NOMO-1 treated with DMSO at 0.1 percent for 48 hours (cell line): Measurements from ENCODE around the gene PAFAH1B2.

Source experiments
- DNase-seq: peaks from one replicate; lab custom pipeline; 2025; ENCODE audit not compliant: unreplicated experiment; lab: John Stamatoyannopoulos, UW

The PAFAH1B2 gene

GRCh38 chr11:117220568-117220967 lies 76.5 kb downstream of the PAFAH1B2 start:
- DNase-seq: no peak

GRCh38 chr11:117220999-117221774 lies 77.1 kb downstream of the PAFAH1B2 start:
- no peak for DNase-seq

GRCh38 chr11:117221775-117222517 lies 77.9 kb downstream of the PAFAH1B2 start:
- DNase-seq: no peak

DNA sequence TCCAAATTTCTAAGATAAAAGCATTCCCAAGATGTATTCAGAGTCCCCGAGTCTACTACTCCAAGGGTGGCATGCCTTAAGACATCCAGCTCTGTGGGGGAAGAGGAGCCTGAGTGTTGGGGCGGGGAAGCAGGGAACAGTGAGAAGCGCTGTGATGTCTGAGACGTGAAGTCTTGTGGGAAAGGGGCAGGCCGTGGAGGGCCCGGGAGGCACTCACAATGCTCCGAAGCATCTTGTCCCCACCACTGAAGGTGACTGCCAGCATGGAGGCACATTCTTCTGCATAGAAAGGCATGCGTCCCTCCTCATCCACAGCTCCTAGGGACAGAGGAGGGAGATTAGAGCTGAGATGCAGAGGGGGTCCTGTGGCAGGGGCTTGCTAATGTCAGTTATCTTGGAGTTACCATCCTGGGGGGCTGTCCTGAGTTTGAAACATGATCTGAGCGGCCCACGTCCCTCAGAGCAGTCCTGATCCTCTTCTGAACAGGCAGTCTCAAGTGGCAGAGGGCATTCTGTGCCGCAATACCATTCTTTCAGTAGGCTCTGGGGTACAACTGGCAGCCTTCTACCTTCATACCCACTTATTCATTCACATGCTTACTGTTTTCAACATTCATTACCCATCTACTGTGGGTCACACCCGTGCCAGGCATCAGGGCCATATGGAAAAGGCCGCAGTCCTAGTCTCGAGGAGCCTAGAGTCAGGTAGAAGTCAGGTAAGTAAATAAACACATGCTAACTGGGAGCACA lies 79.1 kb downstream of the PAFAH1B2 start:
- no peak for DNase-seq

DNA sequence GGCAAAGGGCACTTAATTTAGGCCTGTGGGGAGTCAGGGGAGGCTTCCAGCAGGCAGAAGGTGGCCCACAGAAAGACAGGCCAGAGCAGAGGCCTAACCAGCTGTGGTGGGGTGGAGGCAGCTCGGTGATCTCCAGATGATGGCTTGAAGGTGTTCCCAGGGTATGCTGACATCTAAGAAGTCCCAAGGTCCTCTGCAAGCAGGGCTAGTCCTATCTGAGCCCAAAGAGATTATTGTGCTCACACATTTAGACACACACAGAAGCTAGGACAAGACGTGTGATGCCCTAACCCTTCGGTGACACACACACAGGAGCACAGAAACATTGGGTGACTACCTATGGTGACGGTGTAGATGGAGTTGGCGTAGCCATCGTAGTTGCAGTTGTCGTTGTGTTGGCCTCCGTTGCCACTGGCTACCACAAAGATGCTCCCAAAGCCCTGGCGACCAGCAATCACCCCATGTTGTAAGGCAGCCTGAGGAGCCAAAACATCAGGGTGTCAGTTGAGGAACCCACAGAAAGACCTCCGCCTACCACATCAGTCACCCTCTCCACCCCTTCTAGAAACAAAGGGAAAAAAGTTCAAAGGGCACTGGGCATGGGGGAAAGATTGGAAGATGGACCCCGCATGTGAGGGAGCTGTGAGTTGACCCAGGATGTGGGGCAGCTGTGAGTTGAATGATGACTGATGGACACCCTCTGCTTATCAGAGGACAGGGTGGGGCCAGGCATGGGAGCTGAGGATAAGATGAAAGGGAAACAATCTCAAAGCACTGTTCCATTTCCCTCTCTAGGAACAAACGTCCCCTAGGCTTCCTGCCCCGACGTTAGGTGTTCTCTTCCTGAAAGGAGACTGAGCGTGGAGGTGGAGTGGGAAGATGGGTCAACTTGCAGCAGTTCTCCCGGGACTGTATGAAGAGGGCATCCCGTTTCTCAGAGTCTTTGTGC lies 79.9 kb downstream of the PAFAH1B2 start:
- DNase-seq: no peak

- DNase-seq: no peak
Observed at GRCh38 chr11:117225553-117226170, 81.6 kb downstream of the PAFAH1B2 start.
